Measurements from ENCODE around the gene HK3.

HK3 gene

DNA sequence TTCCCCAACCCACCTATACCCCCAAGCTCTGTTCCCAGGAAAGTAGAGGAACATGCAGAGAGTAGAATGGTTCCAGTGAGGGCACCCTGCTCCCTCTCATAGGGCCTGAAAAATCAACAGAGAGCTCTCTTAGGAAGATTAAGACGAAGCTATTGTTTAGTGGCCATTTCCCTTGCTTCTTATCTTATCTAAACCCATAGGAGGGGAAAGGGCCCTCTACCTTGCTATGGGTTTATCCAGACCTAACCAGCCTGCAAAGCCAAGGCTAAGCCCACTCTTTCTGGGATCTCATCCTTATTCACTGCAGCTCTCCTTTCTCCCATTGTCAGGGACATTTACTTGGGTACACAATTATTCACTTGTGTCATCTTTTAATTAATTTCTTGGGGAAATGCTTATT, 39.3 kb upstream of the HK3 start:
- in situ Hi-C loops (cut with MboI; ENCODE audit: low pct_unique_long_range_greater_than_20kb, low sequenced_read_pairs, unreplicated experiment) = no loop called here
- DNase-seq (ENCODE audit: low spot score) = no peak
- TF ChIP-seq, protein P1, sequence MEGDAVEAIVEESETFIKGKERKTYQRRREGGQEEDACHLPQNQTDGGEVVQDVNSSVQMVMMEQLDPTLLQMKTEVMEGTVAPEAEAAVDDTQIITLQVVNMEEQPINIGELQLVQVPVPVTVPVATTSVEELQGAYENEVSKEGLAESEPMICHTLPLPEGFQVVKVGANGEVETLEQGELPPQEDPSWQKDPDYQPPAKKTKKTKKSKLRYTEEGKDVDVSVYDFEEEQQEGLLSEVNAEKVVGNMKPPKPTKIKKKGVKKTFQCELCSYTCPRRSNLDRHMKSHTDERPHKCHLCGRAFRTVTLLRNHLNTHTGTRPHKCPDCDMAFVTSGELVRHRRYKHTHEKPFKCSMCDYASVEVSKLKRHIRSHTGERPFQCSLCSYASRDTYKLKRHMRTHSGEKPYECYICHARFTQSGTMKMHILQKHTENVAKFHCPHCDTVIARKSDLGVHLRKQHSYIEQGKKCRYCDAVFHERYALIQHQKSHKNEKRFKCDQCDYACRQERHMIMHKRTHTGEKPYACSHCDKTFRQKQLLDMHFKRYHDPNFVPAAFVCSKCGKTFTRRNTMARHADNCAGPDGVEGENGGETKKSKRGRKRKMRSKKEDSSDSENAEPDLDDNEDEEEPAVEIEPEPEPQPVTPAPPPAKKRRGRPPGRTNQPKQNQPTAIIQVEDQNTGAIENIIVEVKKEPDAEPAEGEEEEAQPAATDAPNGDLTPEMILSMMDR (IDR thresholded peaks at IDR 0.05; ENCODE audit: extremely low read depth, insufficient read depth, missing control alignments) = no peak

DNA sequence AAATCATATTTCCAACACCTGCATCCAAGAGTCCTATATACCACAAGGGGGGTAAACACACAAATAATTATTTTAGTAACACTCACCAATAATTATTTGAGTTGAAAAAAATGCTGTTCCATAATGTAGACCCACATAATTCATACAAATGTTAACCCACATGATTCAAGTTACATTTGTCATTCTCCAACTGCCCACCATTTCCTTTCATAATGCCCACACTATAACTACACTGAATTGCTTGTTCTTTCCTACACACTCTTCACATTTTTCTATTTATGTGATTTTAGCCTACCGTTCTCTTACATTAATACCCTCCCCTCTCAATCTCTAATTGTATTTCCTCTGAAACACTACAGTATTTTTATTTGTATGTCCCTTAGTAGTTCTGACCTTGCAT, 35.9 kb upstream of the HK3 start:
- no peak for DNase-seq (ENCODE audit: low spot score)

DNA sequence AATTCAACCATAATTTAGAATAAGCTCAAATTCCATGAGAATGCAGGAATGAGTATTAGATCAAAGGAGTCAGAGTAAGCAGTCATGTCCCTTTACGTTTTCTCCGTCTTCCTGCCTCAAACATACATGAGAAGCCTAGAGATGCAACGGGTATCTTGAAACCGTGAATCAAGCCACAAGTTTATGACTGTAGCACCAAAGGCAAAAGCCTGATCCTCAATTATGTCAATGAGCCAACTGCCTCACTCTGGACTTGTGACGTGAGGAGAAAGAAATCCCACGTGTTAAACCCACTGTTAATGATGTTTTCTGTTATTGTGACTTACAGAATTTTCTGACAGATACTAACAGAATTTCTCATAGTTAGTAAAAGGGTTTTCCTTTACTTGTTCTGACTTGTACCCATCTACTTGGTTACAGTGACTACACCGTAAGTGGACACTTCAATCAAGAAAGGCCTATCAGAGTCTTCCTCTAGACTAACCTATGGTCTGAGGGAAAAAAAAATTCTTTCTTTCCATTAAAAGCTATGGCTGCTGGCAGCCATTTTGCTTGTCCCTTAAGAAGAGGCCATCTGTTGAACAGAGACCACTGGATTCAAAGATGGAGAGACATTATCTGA, 35.3 kb upstream of the HK3 start:
- in situ Hi-C loops (cut with MboI; ENCODE audit: low pct_unique_long_range_greater_than_20kb, low sequenced_read_pairs, unreplicated experiment) = no loop called here
- TF ChIP-seq, protein P1 (IDR thresholded peaks at IDR 0.05; ENCODE audit: extremely low read depth, insufficient read depth, missing control alignments) = no peak
- no peak for DNase-seq (ENCODE audit: low spot score)

More for the DNA sequence above, 35.9 kb upstream of the HK3 start:
- TF ChIP-seq, protein P1 (IDR thresholded peaks at IDR 0.05; ENCODE audit: extremely low read depth, insufficient read depth, missing control alignments) = no peak
- in situ Hi-C loops (cut with MboI; ENCODE audit: low pct_unique_long_range_greater_than_20kb, low sequenced_read_pairs, unreplicated experiment) = no loop called here

GRCh38 chr5:176929654-176930053, 30.5 kb upstream of the HK3 start:
- DNase-seq (ENCODE audit: low spot score) = no peak
- in situ Hi-C loops (cut with MboI; ENCODE audit: low pct_unique_long_range_greater_than_20kb, low sequenced_read_pairs, unreplicated experiment) = no loop called here
- TF ChIP-seq, protein P1 (IDR thresholded peaks at IDR 0.05; ENCODE audit: extremely low read depth, insufficient read depth, missing control alignments) = no peak

DNA sequence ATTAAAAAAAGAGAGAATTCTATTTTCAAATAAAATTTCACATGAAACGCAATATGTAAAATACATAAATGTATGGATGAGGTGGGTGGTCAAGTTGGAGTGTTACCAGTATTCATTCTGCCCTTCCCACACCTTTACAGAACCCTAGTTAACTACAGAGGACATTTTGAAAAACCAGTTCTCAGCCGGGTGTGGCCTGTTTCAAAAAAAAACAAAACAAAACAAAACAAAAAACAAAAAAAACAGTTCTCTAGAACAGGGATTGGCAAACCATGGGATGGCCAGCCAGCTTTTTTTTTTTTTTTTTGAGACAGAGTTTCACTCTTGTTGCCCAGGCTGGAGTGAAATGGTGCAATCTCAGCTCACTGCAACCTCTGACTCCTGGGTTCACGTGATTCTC, 28.4 kb upstream of the HK3 start:
- TF ChIP-seq, protein P1 (IDR thresholded peaks at IDR 0.05; ENCODE audit: extremely low read depth, insufficient read depth, missing control alignments) = no peak
- no peak for DNase-seq (ENCODE audit: low spot score)
- in situ Hi-C loops (cut with MboI; ENCODE audit: low pct_unique_long_range_greater_than_20kb, low sequenced_read_pairs, unreplicated experiment) = no loop called here

DNA sequence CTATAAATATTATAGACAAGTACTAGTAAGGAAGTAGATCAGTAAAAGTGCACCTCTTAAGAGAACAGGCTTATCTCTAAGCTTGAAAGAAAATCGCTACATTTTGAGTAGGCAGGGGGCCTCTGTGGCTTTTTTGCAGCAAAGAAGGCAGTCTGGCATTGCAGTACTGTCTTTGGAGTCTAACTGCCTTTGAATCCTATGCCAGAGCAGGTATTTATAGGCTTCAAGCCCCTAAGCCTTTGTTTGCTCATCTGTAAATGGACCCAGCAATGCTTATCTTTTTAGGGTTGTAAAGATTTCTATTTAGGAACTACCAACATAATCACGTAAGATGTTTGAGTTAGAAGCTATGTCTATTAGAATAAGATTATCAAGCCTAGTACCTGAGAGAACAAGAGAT, 23.7 kb upstream of the HK3 start:
- TF ChIP-seq, protein P1 (IDR thresholded peaks at IDR 0.05; ENCODE audit: extremely low read depth, insufficient read depth, missing control alignments) = no peak
- DNase-seq (ENCODE audit: low spot score) = no peak
- in situ Hi-C loops (cut with MboI; ENCODE audit: low pct_unique_long_range_greater_than_20kb, low sequenced_read_pairs, unreplicated experiment) = no loop called here

All from GM13977 (cell line).